Measurements from ENCODE around the gene CRHR1.

The CRHR1 gene

DNA sequence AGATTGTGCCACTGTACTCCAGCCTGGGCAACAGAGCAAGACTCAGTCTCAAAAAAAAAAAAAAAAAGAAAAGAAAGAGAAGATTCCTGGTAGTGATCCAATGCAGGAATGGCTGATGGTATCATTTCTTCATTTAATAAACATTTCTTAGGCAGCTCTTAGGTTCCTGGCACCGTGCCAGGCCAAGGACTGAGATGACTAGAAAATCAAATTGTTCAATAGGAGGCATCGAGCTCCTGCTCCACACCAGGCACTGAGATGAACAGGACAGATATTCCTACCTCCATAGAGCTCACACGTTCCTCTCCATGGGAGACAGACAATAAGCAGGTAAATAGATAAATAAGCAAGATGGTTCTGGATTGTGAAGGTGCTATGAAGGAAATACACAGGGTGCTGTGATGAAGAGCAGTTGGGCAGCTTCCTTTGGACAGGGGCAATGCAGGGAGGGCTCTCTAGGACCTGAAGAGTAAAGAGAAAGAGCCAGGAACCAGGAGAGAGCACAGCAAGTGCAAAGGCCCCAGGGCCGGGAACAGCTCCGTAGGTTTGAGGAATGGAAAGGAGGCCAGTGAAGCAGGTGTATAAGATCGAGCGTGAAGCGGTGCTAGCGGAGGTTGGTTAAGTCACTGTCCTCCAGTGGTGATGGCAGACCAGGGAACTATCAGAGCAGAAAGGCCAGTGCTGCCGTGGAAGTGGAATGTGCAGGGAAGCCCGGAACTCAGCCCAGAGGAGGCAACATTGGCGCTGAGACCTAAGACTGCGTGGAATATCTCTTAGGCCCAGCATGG lies 26.5 kb upstream of the CRHR1 start:
- H3K4me3 ChIP-seq (ENCODE audit: low read depth, low read length): no peak overlapping the region
- TF ChIP-seq, protein P1, sequence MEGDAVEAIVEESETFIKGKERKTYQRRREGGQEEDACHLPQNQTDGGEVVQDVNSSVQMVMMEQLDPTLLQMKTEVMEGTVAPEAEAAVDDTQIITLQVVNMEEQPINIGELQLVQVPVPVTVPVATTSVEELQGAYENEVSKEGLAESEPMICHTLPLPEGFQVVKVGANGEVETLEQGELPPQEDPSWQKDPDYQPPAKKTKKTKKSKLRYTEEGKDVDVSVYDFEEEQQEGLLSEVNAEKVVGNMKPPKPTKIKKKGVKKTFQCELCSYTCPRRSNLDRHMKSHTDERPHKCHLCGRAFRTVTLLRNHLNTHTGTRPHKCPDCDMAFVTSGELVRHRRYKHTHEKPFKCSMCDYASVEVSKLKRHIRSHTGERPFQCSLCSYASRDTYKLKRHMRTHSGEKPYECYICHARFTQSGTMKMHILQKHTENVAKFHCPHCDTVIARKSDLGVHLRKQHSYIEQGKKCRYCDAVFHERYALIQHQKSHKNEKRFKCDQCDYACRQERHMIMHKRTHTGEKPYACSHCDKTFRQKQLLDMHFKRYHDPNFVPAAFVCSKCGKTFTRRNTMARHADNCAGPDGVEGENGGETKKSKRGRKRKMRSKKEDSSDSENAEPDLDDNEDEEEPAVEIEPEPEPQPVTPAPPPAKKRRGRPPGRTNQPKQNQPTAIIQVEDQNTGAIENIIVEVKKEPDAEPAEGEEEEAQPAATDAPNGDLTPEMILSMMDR (IDR thresholded peaks at IDR 0.05; ENCODE audit: low read depth, low read length, missing control alignments): no peak
- no peak for DNase-seq (ENCODE audit: low read depth)

DNA sequence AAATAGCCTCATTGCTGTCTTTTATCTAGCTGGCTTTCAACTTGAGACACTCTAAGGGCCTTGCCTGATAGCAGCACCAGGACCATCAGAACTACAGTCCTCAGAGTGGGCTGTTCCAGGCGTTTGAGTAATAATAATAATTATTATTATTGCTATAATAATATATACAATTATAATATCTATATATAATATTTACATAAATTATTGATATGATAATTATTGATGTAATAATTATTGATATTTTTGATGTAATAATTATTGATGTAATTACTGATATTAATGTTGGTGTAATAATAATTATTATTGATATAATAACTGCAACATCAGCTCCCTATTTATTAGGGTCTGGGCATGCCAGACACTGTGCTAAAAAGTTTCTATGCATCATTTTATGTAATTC lies 25.6 kb upstream of the CRHR1 start:
- H3K4me3 ChIP-seq (ENCODE audit: low read depth, low read length): no peak overlapping the region
- DNase-seq (ENCODE audit: low read depth): no peak
- TF ChIP-seq, protein P1 (IDR thresholded peaks at IDR 0.05; ENCODE audit: low read depth, low read length, missing control alignments): no peak

DNA sequence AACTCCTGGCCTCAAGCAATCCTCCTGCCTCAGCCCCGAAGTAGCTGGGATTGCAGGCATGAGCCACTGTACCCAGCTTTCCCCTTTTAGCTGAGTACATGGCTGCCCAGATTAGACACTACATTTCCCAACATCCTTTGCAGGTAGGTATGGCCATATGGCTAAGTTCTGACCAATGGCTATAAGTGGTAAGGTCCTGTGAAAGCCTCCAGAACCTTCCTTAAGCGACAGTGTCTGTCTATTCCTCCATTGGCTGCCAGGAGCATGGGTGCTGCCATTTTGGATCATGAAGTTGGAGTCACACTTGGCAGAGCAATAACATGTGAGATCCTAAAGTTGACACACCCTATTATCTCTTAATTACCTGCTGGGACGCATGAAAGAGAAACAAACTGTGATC lies 24.4 kb upstream of the CRHR1 start:
- DNase-seq (ENCODE audit: low read depth): no peak
- no peak overlapping the region for H3K4me3 ChIP-seq (ENCODE audit: low read depth, low read length)
- TF ChIP-seq, protein P1 (IDR thresholded peaks at IDR 0.05; ENCODE audit: low read depth, low read length, missing control alignments): no peak

DNA sequence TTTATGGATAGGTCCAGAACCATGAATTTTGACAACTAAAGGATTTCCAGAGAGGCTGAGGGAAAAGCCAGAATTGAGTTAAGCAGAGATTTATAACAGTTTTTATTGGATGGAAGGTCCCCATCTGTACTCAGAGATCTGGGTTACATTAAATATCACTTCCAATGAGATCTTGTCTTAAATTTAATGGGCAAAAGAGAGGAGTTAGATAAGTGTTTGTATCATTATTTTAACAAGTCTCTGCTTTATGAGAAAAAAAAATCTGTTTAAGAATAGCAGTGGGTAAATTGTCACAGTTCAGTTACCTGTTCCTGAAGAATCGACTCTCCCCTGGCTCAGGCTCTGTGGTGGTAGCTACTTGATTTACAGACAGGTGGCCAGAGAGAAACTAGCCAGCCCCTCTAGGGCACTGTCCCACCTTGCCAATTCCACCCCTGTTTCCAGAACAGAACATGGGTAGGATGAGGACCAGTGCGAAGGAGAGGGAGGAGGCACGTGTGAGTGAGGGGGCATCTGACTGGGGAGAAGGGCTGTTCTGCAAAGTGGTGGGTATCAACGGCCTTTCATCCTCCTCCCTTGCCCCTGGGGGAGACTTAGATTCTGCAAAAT lies 22.1 kb upstream of the CRHR1 start:
- TF ChIP-seq, protein P1 (IDR thresholded peaks at IDR 0.05; ENCODE audit: low read depth, low read length, missing control alignments): no peak
- H3K4me3 ChIP-seq (ENCODE audit: low read depth, low read length): no peak overlapping the region
- no peak for DNase-seq (ENCODE audit: low read depth)

DNA sequence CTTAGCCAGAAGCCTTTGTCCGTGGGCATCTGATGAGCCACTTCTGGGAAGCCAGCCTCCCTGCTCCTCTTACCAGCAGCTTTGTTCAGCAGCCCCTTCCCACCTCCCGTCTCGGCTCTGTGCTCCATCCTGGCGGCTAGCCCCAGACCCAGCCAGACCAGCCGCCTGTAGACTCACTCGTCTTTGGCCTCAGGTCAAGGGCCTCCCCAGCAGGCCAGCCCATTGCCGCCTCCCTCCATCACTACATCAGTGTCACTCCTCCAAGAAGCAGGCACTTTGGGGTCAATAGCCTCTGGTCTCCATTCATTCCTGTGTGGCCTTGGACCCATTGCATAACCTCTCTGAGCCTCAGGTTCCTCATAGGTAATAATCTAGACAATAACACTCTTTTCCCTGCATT lies 20.9 kb upstream of the CRHR1 start:
- H3K4me3 ChIP-seq (ENCODE audit: low read depth, low read length): no peak overlapping the region
- no peak for DNase-seq (ENCODE audit: low read depth)
- TF ChIP-seq, protein P1 (IDR thresholded peaks at IDR 0.05; ENCODE audit: low read depth, low read length, missing control alignments): no peak

DNA sequence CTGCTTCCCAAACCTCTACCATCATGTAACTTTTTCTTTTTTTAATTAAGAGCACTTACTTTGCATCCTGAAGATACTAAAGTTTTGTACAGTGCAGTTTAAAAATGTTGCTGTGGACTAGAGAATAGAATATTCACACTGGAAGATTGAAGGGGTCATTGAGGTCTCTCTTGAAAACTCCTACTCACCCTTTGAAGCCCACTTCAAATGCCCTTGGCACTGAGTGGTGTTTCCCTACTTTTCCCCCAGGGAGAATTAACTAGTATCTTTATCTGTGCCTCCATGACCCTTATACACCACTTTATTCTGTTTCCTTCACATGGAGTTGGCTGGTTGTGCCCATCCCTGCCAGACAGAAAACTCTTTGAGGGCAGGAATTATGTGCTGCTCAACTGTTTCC lies 19.6 kb upstream of the CRHR1 start:
- H3K4me3 ChIP-seq (ENCODE audit: low read depth, low read length): no peak overlapping the region
- no peak for DNase-seq (ENCODE audit: low read depth)

More for the DNA sequence above, 19.6 kb upstream of the CRHR1 start:
- TF ChIP-seq, protein P1 (IDR thresholded peaks at IDR 0.05; ENCODE audit: low read depth, low read length, missing control alignments): no peak

Data from GM12864 (cell line).